ENCODE results near the gene RERE.
"Not testable (repeated sequence)": the region's sequence is repeated elsewhere in the genome, so short reads cannot be mapped to it uniquely, and the experiment has no call there.

The RERE gene

DNA sequence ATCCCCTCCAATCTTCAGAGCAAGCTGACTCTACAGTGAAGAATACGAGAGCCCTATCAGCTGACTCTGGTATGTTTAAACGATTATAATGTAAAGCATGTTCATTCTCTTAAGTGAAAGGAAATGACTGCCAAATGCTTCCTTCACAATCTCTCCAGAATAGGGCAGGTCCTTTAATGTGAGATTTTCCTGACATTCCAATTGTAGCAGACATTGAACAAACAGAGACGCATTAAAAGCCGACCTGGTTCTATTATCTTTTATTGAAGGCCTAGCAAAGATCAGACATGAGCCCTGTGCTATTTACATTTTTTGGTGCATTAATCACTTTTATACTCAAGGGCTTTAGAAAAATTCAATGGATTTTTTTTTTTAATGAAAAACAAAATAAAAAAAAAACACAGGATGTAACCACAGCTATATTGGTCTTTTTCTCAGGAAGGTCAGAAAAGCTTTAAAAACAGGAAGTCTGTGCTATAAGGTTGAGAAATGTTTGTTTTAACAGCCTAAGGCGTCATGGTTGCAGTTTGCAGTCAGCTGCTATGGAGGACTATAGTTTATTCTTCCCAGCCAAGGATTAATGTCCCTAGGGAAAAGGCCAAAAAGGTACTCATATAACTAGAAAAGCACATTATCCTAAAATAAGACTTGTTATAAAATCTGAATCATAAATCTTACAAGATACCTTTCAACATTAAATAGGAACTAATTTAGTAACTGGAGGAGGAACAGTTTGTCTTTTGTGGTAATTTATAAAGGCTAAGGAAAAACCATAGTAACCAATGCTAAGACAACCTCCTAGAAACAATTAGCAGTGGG lies 104.8 kb downstream of the RERE start:
- DNase-seq: peak; percentile 85

DNA sequence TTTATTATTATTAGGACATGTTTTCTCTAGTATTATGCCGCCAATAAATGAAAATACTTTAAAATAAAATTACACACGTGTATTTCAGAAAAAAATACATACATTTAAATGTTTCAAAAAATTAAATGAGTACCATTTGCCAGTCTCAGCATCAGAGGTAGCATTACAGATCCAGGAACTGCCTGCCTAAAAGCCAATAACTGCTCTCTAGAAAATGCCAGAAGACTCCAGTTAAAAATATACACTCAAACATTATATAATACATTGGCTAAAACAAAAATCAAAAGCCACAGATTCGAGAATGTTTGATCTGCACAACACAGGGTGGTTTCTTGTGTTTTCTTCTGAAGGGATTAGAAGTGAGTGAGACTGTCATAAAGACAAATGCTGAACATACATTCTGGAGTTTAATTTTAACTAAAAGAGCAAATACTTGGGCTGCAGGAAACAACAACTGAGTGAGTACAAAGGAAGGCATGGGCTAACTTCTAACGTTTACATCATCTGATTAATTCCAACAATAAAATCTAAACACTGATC lies 105.5 kb downstream of the RERE start:
- DNase-seq: no peak

DNA sequence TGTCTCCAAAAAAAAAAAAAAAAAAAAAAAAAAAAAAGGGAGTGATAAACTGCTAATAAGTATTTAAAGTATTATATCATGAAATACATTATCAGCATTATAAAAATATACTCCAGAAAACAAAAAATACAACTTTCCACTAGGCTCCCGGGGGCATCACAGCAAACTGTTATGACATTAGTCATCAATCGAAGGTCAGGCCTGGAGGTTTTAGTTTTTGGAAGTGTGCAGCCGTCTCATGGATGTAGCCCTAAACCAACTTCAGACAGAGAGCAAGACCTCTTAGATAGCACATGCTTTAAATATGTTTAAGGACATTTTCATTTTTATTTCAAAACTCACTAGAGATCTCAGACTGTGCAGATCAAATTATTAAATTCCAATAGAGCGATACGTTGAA lies 106.3 kb downstream of the RERE start:
- DNase-seq: no peak

DNA sequence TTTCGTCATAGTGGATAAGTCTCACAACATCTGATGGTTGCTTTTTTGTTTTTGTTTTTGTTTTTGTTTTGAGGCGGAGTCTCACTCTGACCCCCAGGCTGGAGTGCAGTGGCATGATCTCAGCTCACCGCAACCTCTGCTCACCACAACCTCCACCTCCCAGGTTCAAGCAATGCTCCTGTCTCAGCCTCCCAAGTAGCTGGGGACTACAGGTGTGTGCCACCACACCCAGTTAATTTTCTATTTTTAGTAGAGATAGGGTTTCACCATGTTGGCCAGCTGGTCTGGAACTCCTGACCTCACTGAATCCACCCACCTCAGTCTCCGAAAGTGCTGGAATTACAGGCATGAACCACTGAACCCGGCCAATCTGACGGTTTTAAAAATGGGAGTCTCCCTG lies 109.2 kb downstream of the RERE start:
- no peak for DNase-seq

DNA sequence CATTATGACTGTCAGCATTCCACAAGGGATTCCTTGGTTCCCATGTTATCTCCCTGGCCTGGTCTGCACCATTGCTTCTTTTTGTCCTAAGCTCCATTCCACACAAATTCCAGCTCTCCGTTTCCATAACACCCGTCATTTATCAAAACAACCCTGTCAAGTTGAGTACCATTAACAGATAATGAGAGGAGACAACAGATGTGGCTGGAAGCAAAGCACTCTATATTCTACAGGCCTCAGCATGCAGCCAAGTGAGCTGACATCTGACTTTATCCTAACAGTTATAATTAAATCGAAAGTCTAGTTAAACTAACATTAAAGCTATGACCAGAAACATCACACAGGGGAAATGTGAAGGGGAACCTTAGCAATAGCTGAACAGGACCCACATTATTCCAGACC lies 110.4 kb downstream of the RERE start:
- DNase-seq: peak; percentile 94

DNA sequence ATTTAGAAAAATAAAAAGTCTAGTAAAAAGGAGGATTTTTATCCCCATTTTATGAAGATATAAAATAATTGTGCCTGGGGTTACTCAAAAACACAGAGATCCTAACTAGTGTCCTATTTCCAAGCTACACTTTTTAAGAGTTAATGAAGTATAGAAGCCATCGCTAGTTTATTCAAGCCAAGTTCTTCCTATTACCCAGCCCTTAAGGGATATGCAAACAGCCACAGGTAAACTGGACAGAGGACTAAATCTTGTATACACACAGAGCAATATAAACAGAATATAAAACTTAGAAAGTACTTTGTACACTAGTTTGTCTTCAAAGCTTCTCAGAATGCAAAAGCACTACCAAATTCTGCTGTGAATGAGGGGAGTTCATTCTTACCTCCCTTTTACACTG lies 111.1 kb downstream of the RERE start:
- no peak for DNase-seq

DNA sequence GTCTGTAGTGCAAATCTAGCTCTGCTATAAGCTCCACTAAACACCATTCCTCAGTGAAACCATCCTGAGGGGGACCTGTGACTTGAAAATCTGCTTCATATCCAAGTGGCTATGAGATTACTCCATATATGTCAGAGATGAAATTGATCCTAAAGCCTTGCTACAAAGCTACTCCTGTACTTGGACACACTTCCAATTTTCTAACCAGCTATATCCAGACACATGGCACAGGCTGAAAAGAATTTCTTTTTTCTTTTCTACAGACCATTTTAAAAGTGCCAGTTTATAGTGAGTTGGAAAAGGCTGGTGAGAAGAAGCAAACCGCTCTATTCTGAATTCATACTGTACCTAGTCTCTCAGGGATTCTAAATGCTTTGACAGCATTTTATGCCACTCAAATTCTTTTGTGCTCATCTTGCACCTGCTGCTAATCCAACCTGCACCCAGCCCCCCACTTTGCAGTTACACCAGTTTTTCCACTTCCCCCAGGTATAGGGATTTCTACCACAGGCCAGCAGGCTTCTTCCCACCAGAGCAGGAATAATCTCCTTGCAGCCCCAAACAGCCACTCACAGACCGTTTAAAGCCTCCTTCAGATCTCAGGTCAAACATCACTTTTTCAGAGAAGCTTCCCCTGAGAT lies 112.5 kb downstream of the RERE start:
- DNase-seq: peak; percentile 63

DNA sequence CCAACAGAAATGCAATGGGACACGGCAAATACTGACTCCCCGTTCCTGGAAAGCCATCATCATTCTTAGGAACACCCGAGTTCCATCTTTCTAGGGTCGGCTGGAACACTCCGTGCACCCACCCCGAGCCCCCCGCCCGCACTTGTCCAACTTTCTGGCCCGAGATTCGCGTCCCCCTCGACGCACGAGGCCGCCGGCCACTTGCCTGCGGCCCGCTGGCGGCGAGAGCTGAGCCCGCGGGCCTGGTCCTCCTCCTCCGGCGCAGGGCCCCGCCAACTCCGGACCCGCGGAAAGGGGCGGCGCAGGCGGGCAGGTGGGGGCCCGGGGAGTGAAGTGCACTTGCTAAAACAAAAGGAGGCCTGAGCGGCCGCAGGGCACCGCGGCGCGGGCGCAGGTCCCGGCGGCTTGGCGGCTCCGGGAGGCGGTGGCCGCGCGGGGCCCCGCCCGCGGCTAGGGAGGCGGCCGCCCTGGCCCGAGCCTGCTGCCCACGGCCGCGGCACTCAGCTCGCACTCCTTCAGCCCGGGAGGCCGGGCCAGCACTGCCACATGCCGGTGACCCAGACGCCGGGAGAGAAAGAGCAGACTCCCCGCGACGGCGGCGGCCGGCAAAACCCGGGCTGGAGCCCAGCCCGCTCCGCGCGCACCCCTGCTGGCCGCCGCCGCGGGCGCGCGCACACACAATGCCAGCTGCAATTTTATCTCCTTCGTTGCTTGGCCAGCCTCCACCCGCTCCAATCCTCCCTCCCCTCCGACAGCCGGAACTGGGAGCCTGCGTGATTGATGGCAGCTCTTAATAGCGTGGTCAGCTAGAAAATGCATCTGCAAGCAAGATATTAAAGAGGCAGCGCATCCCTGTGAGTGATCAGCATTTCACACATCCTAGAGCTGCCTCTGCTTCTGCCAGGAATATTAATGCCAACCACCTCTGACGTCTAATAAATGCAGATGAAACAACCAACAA lies 114.3 kb downstream of the RERE start:
- peak; percentile 97 for DNase-seq

DNA sequence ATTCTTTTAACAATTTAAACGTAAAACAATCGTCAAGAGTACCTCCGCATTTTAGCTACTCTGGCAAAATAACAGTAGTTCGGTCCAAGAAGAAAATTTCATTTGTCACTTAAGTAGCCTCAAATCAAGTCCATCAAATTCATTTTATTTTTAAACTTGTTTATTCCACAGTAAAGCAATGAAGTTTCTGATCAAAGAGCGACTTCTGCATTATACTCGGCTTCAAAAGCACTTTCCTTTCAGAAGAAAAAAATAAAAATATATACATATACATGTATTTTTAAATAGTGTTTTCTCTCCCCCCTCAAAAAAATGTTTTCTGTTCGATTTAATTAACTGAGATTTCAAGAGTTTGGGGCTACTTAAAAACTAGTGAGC lies 115.0 kb downstream of the RERE start:
- no peak for DNase-seq

DNA sequence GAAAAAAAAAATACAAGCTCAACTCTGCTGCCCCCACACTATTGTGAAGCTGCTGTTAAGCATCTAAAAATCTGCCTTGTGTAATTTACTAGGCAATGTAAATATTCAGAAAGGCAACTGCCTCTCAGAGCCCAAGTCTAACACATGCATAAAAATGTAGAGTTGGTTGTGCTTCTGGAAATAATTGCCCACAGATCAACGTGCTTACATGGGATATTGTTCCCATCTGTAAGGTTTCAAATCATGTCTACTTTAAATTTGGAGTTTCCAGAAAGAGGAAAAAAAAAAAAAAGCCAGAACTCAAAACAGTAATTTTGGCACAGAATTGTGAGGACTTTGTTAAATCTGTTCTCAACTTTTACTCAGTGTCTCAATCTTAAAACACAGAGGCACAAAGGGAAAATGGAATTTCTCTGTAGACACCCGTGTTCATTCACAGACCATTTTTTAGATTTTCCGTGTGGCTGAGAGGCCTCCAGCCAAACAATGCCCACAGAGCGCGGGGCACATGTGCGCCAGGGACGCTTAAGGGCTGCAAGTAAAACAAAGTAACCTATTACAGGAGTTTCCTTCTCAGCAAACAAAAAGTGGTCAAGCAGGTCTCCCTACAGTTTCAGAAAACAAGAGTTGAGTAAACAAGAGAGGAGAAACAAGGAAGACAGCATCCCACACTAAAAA lies 115.5 kb downstream of the RERE start:
- DNase-seq: peak; percentile 83

DNA sequence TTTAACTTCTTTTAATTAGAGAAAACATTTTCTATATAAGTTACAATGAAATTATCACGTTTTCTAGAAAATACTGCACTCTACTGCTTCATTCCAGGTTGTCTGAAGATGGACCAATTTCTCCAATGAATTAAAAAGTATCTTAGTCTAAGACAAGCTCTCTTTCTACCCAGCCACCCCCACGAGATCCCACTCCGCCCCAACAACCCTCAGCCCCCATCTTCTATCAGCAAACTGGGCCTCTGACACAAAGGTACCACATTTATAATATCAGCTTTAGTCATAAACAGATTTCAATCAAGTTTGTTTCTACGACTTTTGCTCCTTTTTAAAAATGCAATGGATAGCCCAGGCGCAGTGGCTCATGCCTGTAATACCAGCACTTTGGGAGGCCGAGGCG lies 117.8 kb downstream of the RERE start:
- DNase-seq: no peak

DNA sequence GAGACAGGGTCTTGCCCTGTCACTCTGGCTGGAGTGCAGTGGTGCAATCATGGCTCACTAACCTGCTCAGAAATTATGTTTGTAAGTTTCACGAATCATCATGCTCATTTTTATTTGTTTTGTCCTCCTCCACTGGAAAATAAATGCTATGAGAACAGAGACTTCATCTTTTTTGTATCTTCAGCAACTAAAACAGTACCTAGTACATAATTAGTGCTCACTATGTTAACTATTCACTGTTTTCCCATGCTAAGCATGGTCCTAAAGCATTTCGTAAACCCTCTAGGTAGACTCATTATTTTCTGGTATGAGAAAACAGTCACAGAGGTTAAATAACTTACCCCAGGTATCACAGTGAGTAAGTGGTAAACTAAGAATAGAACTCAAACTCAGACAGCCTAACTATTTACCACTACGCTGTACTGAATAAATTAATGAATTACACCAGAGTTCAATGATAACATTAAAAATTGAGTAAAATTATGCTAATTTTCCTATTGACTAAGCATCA lies 118.4 kb downstream of the RERE start:
- no peak for DNase-seq

DNA sequence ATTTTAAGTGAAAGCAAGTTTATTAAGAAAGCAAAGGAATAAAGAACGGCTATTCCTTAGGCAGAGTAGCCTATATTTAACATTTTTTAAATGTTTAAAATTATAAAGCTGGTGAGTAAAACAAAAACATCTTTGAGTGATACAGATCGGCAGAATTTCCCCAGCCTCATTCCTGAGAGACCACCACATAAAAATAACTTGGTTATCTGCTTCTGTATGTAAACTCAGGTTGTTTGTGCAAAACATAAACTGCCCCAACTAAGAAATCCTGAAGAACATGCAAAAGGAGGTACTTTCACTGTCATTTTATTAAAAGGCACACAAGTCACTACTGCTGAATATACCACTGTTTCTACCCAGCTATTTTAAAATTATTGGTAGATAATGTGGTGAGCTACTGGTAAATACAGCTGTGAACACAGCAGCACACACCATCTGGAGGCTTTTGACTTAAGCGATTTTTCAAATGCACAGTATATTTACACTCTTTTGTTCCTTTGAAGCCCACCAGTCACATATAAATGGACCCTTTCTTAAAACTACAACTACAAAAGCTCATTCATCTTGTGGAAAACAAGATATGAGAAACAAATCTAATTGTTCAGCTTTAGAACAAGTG lies 119.3 kb downstream of the RERE start:
- DNase-seq: no peak

DNA sequence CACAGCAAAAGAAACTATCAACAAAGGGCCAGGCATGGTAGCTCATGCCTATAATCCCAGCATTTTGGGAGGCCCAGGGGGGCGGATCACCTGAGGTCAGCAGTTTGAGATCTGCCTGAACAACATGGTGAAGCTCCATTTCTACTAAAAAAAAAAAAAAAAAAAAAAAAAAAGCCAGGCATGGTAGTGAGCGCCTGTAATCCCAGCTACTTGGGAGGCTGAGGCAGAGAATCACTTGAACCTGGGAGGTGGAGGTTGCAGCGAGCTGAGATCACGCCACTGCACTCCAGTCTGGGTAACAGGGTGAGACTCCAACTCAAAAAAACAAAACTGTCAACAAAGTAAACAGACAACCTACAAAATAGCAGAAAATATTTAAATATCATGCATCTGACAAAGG lies 122.0 kb downstream of the RERE start:
- not testable (repeated sequence) for DNase-seq

DNA sequence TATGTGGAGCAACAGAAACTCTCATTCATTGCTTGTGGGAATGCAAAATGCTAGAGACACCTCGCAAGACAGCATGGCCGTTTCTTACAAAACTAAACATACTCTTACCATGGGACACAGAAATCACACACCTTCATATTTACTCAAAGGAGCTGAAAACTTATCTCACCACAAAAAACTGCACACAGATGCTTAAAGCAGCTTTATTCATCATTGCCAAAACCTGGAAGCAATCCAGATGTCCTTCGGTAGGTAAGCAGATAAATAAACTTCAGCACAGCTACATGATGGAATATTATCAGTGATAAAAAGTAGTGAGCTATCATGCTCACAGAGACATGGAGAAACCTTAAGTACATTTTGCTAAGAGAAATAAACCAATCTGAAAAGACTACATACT lies 124.3 kb downstream of the RERE start:
- no peak for DNase-seq

DNA sequence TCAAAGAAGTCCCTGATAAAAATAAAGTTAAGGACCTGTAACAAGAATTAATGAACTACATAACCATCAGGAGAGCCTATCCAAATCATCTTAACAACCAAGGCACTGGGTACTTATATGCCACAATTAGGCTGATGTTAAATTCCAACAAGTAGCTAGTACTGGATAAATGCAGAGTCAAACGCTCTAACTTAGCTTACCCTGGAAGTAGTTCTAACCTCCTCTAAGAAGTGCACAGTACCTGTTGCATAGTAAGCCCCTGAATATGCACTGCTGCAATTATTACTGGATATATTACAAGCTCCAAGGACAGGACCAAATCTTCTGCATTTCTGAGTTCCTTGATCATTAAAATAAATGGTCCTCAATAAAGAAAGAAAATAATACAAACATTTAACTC lies 125.8 kb downstream of the RERE start:
- no peak for DNase-seq

DNA sequence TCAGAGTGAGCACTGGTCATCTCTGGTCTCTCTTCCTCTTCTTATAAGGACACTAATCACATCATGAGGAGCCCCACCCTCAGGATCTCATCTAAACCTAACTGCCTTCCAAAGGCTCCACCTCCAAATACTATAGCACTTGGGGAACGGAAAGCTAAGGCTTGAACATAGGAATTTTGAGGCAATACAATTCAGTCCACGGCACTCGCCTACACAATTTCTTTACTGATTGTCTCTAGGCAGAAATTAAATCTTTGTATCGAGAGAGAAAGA lies 127.3 kb downstream of the RERE start:
- no peak for DNase-seq

DNA sequence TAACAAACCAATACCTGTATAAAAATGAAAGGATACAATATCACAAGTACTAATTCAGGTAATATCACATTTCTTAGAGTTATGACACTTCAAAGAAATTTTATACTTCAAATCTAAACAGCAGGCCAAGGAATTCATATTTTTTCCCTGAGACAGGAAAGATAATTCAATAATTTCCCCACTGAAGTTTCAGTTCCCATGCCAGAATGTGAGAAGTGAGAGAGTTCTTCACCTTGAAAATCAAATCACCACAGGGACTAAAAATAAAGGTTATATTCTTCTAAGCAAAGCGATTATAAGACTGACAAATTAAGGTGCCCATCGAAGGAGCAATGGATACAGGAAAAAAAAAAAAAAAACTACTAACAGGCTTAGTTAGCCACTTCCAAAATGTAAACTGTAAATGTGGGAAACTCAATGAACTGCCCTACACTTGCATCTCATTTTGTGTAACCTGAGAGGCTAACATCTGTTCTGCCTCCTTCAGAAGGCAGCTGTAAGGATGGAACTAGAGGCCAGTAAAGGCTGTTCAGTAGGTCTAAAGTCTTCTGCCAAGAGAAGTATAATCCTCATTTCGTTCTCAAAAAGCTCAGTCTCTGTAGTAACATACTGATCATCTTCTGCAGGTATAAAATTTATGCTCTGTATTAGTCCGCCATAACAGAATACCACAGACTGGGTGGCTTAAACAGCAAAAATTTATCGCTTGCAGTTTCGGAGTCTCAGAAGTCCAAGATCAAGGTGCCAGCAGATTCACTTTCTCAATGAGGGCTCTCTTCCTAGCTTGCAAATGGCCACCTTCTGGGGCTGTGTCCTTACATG lies 127.8 kb downstream of the RERE start:
- no peak for DNase-seq

DNA sequence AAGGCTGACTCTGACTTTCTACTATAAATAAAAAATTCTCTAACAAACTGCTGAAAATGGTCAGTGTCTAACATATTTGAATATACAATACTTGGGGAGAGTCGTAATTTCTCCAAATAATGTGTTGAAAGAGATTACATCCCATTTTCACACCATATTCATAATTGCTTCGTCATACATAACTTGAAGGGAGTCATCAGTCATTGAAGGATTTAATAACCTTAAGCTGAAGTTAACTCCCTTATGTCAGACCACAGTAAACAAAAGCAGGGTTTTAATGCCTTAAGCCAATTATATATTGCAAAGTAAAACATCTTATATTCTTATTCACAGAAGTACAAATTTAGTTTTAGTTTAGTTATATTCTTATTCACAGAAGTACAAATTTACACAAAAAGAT lies 129.9 kb downstream of the RERE start:
- no peak for DNase-seq

DNA sequence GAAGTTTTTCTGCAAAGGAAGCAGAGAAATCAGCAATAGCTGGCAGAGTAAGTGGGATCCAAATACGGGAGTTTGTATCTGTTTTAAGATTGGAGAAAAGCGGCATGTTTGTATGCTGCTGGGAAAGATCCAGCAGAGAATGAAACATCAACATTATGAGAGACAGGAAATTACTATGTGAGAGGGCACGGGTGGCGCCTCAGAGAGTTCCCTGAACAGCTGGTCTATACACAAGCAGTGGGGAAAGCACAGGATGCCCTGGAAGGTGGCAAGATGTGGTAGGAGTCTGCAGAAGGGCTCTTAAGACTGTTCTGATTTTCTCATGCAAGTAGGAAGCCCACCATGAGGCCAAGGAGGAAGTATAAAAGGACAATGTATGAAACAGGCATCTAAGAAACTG lies 130.4 kb downstream of the RERE start:
- no peak for DNase-seq

DNA sequence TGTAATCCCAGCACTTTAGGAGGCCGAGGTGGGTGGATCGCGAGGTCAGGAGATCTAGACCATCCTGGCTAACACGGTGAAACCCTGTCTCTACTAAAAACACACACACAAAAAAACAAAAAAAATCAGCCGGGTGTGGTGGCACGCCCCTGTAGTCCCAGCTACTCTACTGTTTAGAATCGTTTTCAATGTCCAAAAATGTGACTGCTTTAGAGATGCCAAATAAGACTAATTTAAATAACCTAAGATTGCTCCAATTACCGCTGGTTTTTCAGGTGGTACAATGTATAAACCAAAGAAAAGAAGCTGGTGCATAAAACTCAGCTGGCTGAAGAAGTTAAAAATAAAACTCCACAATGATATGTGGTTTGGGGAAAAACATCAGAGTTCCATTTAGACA lies 132.0 kb downstream of the RERE start:
- no peak for DNase-seq

All from eye (tissue), 1 donor.